ENCODE measurements around the gene FRMD4B.
"Not testable (repeated sequence)": the region's sequence is repeated elsewhere in the genome, so short reads cannot be mapped to it uniquely, and the experiment has no call there.

Gene FRMD4B

DNA sequence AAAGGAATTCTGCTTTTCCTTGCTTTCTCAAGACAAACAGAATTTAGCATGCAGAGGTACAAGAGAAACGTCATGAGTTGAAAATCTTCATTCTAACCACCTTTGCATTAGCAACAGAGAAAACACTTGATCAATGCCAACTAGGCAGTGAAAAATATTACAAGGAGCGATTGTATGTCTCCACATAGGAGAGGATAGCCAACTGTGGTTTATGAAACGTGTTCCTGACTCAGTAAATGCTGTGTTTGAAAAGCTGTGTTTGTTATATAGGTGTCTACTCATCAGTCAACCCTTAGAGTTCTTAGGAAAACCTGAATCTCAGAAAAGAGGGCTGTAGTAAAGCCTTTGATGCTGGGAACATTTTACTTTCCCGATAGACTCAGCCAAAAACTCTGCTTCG, 102.4 kb downstream of the FRMD4B start:
- no peak for DNase-seq (ENCODE audit: low read depth)

DNA sequence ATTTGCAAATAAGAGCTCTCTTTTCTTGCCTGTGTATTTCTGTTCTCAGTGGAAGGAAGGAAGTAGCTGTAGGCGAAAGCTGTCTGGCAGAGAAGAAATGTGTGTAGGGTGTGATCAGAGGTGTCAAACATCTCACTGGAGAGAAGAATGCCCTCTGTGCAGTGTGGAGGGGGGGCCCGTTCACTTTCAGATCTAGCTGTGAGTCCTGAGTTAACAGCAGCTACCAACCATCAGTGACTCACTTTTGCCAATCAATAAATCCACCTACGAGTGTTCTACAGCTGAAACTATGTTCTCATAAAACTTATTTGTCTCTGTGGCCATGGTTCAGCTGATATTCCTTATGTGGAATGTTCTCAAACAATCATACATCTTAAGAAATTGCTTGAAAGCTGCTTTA, 103.7 kb downstream of the FRMD4B start:
- no peak for DNase-seq (ENCODE audit: low read depth)

DNA sequence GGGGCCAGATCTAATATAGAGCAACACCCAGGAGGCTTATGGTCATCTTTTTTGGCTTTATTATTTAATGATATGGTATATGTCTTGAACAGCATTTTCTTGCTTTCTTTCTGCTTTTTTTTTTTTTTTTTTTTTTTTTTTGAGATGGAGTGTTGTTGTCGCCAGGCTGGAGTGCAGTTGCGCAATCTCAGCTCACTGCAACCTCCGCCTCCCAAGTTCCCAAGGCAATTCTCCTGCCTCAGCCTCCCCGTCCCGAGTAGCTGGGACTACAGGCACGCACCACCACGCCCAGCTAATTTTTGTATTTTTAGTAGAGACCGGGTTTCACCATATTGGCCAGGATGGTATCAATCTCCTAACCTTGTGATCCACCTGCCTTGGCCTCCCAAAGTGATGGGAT, 108.5 kb downstream of the FRMD4B start:
- DNase-seq (ENCODE audit: low read depth): not testable (repeated sequence)

DNA sequence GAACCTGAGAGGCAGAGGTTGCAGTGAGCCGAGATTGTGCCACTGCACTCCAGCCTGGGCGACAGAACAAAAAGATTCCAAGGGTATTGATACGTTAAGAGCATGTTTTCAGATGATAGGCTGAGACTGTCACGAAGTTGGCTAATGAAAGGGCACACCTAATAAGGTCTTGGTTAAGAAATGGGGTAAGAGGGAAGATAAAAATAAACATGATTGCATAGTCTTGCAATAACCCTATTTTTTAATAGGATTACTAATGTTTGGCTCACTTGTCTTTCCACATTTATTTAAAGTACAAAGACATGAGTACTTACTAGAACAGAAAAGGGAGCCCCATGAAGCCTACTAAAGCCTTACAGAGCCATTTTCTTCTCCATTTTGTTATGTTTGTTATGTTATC, 109.0 kb downstream of the FRMD4B start:
- no peak for DNase-seq (ENCODE audit: low read depth)

DNA sequence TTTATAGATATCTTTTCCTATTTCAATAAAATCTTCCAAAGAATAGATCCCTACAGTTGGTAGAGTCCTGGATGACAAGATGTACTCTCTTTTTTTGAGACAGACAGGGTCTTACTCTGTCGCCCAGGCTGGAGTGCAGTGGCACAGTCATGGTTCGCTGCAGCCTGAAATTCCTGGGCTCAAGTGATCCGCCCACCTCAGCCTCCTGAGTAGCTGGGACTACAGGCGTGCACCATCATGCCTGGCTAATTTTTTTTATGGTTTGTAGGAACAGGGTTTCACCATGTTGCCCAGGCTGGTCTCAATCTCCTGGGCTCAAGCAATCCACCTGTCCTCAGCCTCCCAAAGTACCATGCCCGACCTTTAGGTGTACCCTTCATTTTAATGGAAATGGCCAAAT, 109.7 kb downstream of the FRMD4B start:
- DNase-seq (ENCODE audit: low read depth): not testable (repeated sequence)

DNA sequence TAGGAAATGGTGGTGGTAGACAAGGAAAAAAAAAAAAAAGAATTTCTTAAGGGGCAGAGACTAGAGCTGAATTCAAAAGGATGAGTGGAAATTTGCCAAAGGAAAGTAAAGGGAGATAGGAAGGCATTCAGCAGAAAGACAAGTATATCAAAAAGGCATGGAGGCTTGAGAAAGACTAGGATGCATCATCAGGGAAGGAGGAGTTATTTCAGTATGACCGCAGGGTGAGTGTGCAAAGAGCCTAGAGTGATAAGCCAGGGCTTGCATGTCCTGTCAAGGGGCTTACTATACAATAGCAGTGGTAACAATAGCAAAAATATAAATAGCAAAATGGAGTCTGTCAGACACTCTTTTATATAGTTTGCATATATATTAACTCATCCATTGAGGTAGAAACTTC, 112.0 kb downstream of the FRMD4B start:
- no peak for DNase-seq (ENCODE audit: low read depth)

DNA sequence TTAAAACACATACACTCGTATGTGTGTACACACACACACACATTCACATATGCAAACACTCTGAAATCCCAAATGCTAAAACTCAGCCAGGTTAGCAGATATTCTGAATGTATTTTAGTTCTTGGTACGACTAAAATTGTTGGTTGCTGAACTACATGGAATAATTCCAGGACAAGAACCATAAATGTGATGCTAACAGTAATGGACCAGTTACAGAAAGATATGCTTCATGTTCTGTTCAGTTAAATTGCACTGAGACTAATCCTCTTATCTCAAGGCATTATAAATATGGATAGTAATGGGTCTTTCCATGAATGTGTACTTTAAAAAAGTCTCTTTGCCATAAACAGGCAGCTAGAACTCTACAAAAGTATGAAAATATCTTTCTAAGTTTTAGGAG, 113.3 kb downstream of the FRMD4B start:
- no peak for DNase-seq (ENCODE audit: low read depth)

DNA sequence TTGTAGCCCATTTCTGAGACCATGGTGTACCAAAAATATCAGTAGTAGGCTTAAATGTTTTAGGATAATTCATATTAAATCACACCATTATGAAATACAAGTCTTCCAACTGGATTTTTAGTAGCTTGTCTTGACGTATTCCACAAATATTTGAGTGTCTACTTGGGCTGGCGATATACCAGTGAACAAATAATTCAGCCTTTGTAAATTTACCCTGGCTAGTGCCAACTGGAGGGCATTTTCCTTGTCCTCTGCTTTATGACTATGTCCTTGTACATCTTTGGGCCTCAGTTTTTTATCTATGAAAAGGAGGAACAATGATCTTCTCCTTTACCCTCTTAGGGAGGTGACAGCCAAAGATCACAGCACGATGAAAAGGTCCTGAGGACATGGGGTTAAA, 114.8 kb downstream of the FRMD4B start:
- no peak for DNase-seq (ENCODE audit: low read depth)

DNA sequence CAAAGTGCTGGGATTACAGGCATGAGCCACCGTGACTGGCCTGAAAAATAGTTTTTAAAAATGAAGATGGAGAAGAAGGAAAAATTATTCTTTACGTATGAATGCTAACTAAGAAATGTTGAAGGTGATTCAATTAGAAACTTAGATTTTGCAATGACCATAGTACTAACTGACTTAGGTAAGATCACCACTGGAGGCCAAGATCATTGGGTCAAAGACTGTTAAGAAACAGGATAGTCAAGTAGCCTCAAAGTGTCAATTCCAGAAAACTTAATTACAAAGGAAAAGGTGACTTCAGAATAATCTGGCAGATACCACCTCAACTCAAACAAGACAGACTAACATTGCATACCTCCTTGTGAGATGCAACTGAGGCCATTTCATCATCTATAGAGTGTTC, 119.3 kb downstream of the FRMD4B start:
- DNase-seq (ENCODE audit: low read depth): no peak

DNA sequence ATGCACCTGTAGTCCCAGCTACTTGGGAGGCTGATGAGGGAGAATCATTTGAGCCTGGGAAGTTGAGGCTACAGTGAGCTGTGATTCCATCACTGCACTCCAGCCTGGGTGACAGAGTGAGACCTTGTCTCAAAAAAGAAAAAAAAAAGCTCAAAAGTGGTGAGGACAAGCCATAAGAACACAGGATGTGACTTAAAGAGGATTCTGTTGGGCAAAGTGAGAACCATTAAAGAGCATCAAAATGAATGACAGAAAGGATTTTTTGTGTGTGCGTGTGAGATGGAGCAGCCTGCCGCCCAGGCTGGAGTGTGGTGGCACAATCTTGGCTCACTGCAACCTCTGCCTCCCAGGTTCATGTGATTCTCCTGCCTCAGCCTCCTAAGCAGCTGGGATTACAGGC, 119.8 kb downstream of the FRMD4B start:
- DNase-seq (ENCODE audit: low read depth): not testable (repeated sequence)

DNA sequence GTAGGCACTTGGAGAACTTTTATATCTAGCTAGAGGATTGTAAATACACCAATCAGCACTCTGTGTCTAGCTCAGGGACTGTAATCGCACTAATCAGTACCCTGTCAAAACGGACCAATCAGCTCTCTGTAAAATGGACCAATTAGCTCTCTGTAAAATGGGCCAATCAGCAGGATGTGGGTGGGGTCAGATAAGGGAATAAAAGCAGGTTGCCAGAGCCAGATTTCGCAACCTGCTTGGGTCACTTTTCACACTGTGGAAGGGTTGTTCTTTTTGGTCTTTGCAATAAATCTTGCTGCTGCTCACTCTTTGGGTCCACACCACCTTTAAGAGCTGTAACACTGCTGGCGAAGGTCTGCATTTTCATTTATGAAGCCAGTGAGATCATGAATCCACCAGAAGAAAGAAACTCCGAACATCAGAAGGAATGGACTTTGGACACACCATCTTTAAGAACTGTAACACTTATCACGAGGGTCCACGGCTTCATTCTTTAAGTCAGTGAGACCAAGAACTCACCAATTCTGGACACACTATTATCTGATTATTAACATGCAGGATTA, 125.0 kb downstream of the FRMD4B start:
- not testable (repeated sequence) for DNase-seq (ENCODE audit: low read depth)

DNA sequence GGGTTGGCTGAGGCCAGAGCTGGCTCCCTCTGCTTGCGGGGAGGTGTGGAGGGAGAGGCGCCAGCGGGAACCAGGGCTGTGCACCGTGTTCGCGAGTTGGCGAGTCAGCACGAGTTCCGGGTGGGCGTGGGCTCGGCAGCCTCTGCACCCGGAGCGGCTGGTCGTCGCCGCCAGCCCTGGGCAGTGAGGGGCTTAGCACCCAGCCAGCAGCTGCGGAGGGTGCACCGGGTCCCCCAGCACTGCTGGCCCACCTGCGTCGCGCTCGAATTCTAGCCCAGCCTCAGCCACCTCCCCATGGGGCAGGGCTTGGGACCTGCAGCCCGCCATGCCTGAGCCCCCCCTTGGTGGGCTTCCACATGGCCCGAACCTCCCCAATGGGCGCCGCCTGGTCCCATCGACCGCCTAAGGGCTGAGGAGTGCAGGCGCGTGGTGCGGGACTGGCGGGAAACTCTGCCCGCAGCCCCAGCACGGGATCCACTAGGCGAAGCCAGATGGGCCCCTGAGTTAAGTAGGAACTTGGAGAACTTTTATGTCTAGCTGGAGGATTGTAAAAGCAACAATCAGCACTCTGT, 125.6 kb downstream of the FRMD4B start:
- DNase-seq (ENCODE audit: low read depth): no peak

DNA sequence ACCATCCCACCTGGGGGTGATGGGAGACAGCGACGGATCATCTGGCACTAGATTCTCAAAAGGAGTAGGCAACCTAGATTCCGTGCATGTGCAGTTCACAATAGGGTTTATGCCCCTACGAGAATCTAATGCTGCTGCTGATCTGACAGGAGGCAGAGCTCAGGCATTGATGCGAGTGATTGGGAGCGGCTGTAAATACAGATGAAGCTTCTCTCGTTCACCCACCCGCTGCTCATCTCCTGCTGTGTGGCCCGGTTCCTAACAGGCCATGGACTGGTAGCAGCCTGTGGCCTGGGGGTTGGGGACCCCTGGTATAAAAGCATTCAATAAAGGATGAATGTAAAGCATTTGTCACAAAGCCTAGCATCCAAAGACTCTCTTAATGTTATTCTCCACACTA, 126.8 kb downstream of the FRMD4B start:
- DNase-seq (ENCODE audit: low read depth): no peak

DNA sequence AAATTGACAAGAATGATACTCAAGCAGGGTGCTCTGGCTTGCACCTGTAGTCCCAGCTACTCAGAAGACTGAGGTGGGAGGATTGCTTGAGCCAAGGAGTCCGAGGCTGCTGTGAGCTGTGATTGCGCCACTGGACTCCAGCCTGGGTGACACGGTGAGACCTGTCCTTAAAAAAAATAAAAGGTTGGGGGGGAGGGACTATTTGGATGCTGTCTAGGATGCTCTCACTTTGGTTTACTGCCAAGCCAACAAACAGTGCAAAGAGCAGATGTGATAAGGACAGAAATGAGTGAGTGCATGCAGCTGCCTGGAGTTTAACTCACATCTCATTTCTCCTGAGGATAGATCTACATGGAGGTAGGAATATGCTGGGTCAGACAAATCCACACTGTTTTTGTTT, 130.0 kb downstream of the FRMD4B start:
- DNase-seq (ENCODE audit: low read depth): no peak

DNA sequence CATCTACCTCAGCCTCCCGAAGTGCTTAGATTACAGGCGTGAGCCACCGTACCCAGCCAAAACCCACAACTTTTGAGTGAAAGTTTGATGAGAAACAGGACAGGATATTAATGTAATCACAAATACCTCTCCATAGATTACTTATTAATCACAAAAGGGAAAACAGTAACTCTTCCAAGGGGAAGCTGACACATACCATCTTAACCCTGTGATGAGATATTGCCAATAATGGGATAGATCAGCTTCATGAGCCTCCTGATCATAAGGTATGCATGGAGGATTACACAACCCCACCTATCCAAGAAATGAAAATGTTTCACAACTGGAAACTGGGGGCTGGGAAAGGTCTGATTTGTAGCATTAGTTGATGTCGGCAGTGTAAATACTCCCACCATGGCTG, 131.5 kb downstream of the FRMD4B start:
- no peak for DNase-seq (ENCODE audit: low read depth)

DNA sequence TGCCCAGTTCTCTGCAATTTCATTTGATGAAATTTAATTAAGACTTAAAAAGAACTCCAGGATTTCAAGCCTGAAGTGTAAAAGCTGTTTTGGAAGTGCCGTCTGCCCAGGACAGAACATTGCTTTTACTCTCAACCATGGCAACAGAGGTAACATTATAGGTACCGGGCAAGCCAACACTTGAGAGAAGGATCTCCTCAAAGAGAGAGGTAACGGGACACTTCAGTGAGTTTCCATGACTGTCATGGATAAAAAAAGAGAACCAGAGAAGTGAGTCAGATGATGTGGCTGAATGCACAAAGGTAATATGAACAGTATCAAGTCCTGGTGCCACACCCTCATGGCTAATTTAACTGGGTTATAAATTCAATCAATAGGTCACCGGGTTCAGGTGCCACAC, 133.3 kb downstream of the FRMD4B start:
- DNase-seq (ENCODE audit: low read depth): no peak

DNA sequence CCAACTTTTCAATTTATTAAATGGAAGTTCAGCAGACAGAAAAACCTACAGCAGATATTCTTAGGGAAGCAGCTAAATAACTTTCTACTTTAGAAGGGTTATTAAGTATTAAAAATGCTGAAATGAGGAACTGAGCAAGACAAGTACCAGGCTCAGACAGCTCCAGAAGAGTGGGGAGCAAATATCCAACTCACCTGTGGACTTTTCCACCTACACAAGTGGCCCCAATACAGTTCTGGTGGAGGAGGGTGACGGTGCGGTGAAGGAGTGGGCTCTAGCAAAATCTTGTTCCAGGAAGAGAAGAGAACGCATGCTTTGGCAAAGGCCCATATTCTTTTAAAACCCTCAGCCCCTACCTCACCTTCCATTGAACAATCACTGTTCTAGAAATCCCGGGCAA, 133.7 kb downstream of the FRMD4B start:
- DNase-seq (ENCODE audit: low read depth): no peak

DNA sequence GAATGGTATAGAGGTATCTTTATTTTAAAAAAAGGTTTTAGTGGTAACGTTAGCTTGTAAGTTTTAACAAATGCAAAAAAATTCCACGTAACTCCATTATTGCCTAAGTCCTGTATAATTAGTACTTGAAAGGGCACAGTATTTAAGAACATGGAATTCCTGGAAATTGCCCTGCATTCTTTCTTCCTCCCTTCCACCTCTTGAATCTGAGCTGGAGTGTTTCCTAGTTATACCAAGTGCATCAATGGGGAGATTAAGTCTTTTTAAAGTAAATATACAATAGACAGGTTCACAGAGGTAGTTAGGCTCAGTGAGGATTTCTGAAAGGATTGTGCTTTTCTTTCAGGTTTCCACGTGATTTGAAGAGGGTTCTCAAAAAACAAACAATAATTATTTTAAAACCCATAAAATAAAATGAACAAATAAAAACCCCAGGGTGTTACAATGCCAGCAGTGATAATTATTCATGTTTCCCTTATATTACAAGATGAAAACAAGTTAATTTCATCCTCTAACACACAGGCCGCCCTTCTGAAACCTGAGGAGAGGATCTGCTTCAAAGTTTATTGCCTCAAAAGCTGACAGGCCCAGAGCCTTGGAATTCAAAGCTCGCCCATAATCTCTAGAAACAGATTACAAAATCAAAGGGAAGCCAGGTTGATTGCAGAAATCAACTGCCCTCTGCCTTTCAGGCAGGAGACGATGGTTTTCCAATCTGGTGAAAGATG, 134.6 kb downstream of the FRMD4B start:
- DNase-seq (ENCODE audit: low read depth): no peak

DNA sequence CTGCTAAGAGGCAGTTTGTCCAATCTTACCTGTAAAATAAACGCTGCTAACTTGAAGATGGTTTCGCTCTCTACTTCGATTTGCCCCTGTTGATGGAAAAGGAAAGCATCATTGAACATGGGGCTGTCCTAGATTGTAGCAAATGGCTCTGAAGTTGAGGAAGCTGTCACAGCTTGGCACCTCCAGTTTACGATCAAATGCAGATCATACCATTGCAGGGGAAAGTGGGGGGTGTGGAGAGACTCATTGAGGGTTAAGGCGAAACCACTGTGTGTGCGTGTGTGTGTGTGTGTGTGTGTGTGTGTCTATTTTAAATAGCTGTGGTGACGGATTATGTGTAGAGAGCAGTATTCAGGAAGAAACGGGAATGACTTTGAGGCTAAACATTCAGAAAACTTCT, 135.9 kb downstream of the FRMD4B start:
- peak; percentile 23 for DNase-seq (ENCODE audit: low read depth)

DNA sequence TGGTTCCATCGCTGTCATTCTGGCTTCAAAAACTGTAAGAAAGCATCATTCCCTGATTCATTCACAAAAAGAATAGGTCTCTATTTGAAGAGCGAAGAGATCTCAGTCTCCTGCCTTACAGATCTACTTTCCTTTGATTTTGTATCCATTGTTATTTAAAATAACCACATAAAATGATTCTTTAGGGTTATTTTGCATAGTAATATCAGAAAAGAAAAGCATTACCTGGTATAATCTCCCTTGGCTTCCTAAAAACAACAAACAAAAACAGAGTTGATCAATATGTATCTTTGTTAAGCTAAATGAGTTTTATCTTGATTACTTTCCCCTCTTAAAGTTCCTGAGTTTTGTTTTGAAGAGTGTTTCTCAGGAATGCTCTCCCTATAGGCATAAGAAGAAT, 136.9 kb downstream of the FRMD4B start:
- DNase-seq (ENCODE audit: low read depth): no peak

DNA sequence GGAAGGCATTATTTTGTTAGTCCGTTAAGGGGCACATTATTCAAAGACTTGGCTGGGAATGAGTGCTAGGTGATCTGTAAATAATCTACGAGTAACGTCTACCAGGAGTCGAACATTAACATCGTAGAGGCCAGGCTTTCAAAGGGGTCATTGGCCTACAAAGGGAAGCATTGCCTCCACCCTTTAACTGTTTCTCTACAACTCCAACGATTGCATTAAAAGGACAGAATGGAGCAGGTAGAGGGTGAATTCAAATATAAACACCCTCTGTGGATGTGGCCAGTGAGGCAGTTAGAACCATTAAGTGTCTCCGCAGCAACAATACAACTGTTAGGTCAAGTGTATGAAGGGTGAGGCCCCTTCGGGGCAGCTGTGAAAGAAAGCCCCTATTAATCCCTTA, 137.5 kb downstream of the FRMD4B start:
- DNase-seq (ENCODE audit: low read depth): no peak

DNA sequence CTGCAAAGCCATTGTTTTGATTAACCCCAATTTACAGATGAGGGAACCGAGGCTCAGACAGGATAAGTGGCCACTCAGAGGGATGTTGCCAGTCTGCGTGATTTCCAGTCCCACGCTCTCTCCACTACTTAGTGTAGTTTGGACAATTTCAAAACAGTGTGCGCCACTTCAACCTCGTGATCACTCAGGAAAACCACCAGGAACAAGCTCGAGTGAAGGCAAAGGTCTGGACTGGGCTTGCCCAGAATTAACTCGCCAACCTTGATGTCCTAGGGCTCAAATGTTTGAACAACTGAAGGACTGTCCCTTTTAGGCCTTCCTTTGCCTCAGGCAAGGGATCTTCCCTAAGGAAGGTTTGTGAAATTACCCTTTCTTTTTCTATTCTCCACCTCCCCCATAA, 139.3 kb downstream of the FRMD4B start:
- DNase-seq (ENCODE audit: low read depth): no peak

DNA sequence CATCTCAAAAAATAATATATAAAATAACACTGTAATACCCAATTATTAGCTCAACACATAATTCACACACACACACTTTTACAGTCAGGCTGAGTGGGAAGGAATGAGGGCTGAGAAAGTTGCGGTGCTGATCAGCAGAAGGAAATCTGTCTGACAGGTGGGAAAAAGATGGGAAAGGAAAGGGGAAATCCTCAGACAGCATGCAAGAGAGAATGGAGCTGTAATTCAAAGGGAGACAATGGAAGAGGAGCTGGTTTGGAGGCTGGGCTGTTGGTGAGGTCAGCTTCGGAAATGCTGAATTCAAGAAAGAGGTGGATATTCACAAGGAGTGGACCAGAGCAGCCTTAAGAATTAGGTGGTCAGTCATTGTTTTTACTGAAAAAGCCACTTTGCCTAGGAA, 141.8 kb downstream of the FRMD4B start:
- no peak for DNase-seq (ENCODE audit: low read depth)

DNA sequence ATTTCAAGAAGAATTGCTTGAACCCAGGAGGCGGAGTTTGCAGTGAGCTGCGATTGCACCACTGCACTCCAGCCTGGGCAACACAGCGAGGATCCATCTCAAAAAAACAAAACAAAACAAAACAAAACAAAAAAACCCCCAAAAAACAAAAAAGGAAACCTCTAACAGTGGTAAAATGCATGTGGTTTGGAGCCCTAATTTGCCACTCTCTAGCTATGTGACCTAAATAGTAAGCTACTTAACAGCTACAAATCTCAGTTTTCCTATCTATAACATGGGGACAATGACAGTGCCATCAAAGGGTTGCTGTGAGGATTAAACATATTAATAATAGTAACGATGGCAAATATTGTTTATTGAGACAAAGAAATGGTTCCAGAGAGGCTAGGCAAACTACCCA, 144.1 kb downstream of the FRMD4B start:
- DNase-seq (ENCODE audit: low read depth): no peak
